CD4-positive, alpha-beta memory T cell (primary cell): ENCODE data around the gene CLMN. TPM values are rescaled to one million over a fixed set of nuclear protein-coding genes. Genes with fewer than 3 reads are reported as not detected.

Source experiments
- CTCF ChIA-PET: fragments of 350-600 bp; sonication (Branson Sonifier 250); formaldehyde crosslinking; loops from one replicate; lab custom pipeline; 2021; ENCODE audit warnings: inconsistent platforms; ENCODE audit not compliant: partially characterized antibody; lab: Charles Lee
- POLR2A ChIA-PET: fragments of 350-600 bp; sonication (Branson Sonifier 250); formaldehyde crosslinking; loops from one replicate; lab custom pipeline; 2021; ENCODE audit not compliant: partially characterized antibody; lab: Charles Lee
- DNase-seq, 5 donors: peaks; one replicate each; pipeline versions ENCODE4 v3.0.0 to v3.0.0-alpha.2; 2020 to 2022; ENCODE audit warnings: mixed read lengths in 1 of 5
- H3K27ac ChIP-seq: one replicate; pipeline ENCODE4 v1.7.0; 2013; ENCODE audit warnings: low read depth, low read length
- H3K27me3 ChIP-seq: 2 replicates; pipeline ENCODE4 v1.7.0; 2013; ENCODE audit warnings: mild to moderate bottlenecking, low read length, moderate library complexity; ENCODE audit not compliant: insufficient read depth
- H3K36me3 ChIP-seq: 2 replicates; pipeline ENCODE4 v1.7.0; 2013; ENCODE audit warnings: mild to moderate bottlenecking, low read length, moderate library complexity; ENCODE audit not compliant: insufficient read depth
- H3K4me1 ChIP-seq: 2 replicates; pipeline ENCODE4 v1.7.0; 2013; ENCODE audit warnings: mild to moderate bottlenecking, low read length, moderate library complexity; ENCODE audit not compliant: insufficient read depth
- H3K4me3 ChIP-seq, 2 donors: one replicate each; pipeline ENCODE4 v1.7.0; 2013; ENCODE audit warnings: low read length in 2 of 2, mild to moderate bottlenecking in 1 of 2
- H3K9me3 ChIP-seq, 2 donors: one replicate each; pipeline ENCODE4 v1.7.0; 2013; ENCODE audit warnings: low read length in 2 of 2, control low read depth in 1 of 2; ENCODE audit not compliant: control insufficient read depth in 1 of 2
- H3K27ac Mint-ChIP-seq, 7 donors: one replicate each; pipeline ENCODE4 v1.8.0; 2020 to 2021; ENCODE audit warnings: mixed read lengths in 7 of 7, mild to moderate bottlenecking in 6 of 7, inconsistent platforms in 3 of 7, moderate library complexity in 3 of 7
- H3K27me3 Mint-ChIP-seq, 2 donors: one replicate each; pipeline ENCODE4 v1.8.0; 2020 to 2021; ENCODE audit warnings: mixed read lengths in 2 of 2
- H3K36me3 Mint-ChIP-seq, 2 donors: one replicate each; pipeline ENCODE4 v1.8.0; 2020 to 2021; ENCODE audit warnings: mixed read lengths in 2 of 2, inconsistent platforms in 1 of 2, mild to moderate bottlenecking in 1 of 2
- H3K4me1 Mint-ChIP-seq, 4 donors: one replicate each; pipeline ENCODE4 v1.8.0; 2020 to 2021; ENCODE audit warnings: mixed read lengths in 4 of 4, mild to moderate bottlenecking in 1 of 4
- H3K4me3 Mint-ChIP-seq, 8 donors: one replicate each; pipeline ENCODE4 v1.8.0; 2020 to 2021; ENCODE audit warnings: mixed read lengths in 8 of 8, mild to moderate bottlenecking in 7 of 8, moderate library complexity in 6 of 8, inconsistent platforms in 3 of 8
- H3K9me3 Mint-ChIP-seq, 8 donors: one replicate each; pipeline ENCODE4 v1.8.0; 2020 to 2021; ENCODE audit warnings: mixed read lengths in 8 of 8, mild to moderate bottlenecking in 5 of 8, inconsistent platforms in 3 of 8, moderate library complexity in 1 of 8
- intact Hi-C: fragments of 100-400 bp; cut with micrococcal nuclease; formaldehyde crosslinking; loops from one replicate; pipeline ENCODE4 v1.15.1; 2023
- polyA plus RNA-seq, 2 donors: library from polyadenylated mRNA; unstranded; fragments of 300-500 nt; fragmentation: Illumina TruSeq; gene quantifications; one replicate each; pipeline ENCODE4 v1.2.3, GENCODE V29; 2021
- total RNA-seq, 2 experiments: library from RNA; stranded (reverse); gene quantifications; one replicate each; pipeline ENCODE4 v1.2.3, GENCODE V29; 2021

Gene CLMN
- total and polyA plus RNA-seq, 4 experiments from 2014 or later, result 0.22 to 0.70 (median 0.65) TPM; not detected in 1

DNA sequence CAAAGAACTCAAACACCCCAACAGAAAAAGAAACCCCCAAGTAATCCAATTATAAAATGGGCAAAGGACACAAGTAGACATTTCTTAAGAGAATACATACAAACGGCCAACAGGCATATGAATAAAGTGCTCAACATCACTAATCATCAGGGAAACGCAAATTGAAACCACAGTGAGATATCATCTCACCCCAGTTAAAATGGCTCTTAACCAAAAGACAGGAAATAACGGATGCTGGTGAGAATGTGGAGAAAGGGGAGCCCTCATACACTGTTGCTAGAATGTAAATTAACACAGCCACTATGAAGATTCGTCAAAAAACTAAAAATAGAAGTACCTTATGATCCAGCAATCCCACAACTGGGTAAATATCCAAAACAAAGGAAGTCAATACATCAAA, 52.4 kb downstream of the CLMN start:
- peak in 2 of 5 donors; percentile 7 to 11 for DNase-seq

DNA sequence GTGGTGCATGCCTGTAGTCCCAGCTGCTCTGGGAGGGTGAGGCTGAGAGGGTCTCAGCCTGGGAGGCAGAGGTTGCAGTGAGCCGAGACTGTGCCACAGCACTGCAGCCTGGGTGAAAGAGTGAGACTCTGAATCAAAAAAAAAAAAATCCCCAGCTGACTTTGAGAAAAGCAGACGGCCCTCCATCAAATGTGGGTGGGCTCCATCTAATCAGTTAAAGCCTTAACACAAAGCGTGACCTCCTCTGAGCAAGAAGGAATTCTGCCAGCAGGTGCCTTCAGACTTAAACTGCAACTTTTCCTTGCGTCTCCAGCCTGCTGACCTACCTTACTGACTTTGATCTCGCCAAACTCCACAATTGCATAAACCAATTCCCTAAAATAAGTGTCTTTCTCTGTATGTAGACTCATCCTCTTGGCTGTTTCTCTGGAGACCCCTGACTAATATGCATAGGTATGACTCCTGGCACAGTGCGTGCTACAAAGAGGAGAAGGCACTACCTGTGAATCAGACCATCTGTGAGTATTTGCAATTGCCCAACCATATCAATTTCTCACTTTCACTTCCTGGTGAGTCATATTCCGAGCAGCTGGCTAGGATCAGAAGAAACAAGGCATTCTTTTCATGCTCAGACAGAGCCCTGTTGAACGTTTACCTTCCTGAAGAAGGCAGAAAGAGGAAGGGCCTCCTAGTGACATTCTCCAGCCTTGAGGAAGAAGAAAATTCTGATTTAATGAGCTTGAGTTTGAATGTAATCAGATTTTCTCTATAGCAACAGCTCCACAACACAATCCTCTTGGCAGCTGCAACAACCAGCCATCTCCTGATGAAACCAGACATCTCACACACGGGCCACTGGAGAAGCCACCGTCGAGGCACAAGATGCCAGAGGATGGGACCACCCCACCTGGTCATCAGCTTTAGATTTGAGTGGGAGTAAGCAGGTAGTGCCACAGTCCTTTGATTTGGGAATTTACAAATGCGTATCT, 54.3 kb downstream of the CLMN start:
- Mint-ChIP-seq H3K4me1 (peaks cover 14 to 27% (median 21%) of the 10 kb centered on the region in 4 donors), H3K27ac (peak overlapping the region in 2 of 7 donors; percentile 9 to 17), H3K27me3 (no peaks in the 10 kb centered on the region), H3K4me3 (peak overlapping the region in 7 of 8 donors; percentile 38 to 72 (median 62)), H3K9me3 (peaks cover 0 to 2% (median 0%) of the 10 kb centered on the region in 8 donors), H3K36me3 (no peaks in the 10 kb centered on the region)
- ChIA-PET CTCF (no interaction called here), POLR2A (no interaction called here)
- Histone ChIP-seq H3K27me3 (no peaks in the 10 kb centered on the region), H3K27ac (no peak overlapping the region), H3K9me3 (no peaks in the 10 kb centered on the region), H3K36me3 (no peaks in the 10 kb centered on the region), H3K4me3 (no peak overlapping the region), H3K4me1 (peaks cover 19% of the 10 kb centered on the region)
- intact Hi-C loops, result no loop called here
- DNase-seq, result no peak

More for the DNA sequence above, 52.4 kb downstream of the CLMN start:
- H3K27me3 Mint-ChIP-seq, result peaks cover 0 to 7% of the 10 kb centered on the region in 2 donors
- Histone ChIP-seq H3K4me3 (no peak overlapping the region), H3K36me3 (no peaks in the 10 kb centered on the region), H3K9me3 (no peaks in the 10 kb centered on the region), H3K27me3 (no peaks in the 10 kb centered on the region), H3K27ac (no peak overlapping the region), H3K4me1 (peaks cover 19% of the 10 kb centered on the region)
- ChIA-PET POLR2A (no interaction called here), CTCF (no interaction called here)
- no peaks in the 10 kb centered on the region for H3K36me3 Mint-ChIP-seq
- no peak overlapping the region for H3K27ac Mint-ChIP-seq
- peaks cover 0 to 2% (median 0%) of the 10 kb centered on the region in 8 donors for H3K9me3 Mint-ChIP-seq
- intact Hi-C loops, result no loop called here
- H3K4me3 Mint-ChIP-seq, result peak overlapping the region in 4 of 8 donors; percentile 40 to 57 (median 48)
- peaks cover 14 to 27% (median 21%) of the 10 kb centered on the region in 4 donors for H3K4me1 Mint-ChIP-seq

DNA sequence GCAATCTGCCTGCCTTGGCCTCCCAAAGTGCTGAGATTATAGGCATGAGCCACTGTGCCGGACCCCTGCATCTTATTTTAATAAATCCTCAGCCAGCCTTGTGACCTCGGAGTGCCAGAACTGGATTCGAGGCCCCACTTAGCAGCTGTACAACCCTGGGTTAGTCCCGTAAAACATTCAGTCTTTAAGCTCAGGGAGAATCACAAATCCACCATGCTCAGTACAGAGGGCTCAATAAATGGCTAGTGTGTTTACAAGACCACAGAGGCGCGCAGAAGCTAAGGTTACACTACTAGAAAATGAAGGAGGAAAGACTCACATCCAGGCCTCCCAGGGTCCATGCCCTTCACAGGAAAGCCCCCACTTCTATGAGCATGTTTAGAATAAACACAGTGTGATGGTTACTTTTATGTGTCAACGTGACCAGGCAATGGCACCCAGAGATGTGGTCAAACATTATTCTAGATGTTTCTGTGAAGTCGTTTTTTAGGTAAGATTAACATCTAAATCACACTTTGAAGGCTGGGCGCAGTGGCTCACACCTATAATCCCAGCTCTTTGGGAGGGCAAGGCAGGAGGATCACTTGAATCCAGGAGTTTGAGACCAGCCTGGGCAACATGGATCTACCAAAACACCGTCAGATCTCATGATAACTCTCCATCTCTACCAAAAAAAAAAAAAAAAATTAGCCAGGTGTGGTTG, 55.3 kb downstream of the CLMN start:
- Histone ChIP-seq H3K4me3 (no peak overlapping the region), H3K9me3 (no peaks in the 10 kb centered on the region), H3K27me3 (no peaks in the 10 kb centered on the region), H3K36me3 (no peaks in the 10 kb centered on the region), H3K4me1 (peaks cover 19% of the 10 kb centered on the region), H3K27ac (no peak overlapping the region)
- intact Hi-C loops, result no loop called here
- ChIA-PET POLR2A (no interaction called here), CTCF (no interaction called here)
- Mint-ChIP-seq H3K4me3 (peak overlapping the region in 1 of 8 donors; percentile 27), H3K27ac (no peak overlapping the region), H3K36me3 (no peaks in the 10 kb centered on the region), H3K27me3 (no peaks in the 10 kb centered on the region), H3K9me3 (peaks cover 0 to 2% (median 0%) of the 10 kb centered on the region in 8 donors), H3K4me1 (peaks cover 14 to 27% (median 21%) of the 10 kb centered on the region in 4 donors)
- DNase-seq, result no peak

- ChIA-PET POLR2A (no interaction called here), CTCF (no interaction called here)
- Histone ChIP-seq H3K4me1 (peaks cover 19% of the 10 kb centered on the region), H3K9me3 (no peaks in the 10 kb centered on the region), H3K36me3 (no peaks in the 10 kb centered on the region), H3K27ac (no peak overlapping the region), H3K4me3 (no peak overlapping the region), H3K27me3 (no peaks in the 10 kb centered on the region)
- H3K27me3 Mint-ChIP-seq, result no peaks in the 10 kb centered on the region
- H3K4me3 Mint-ChIP-seq, result no peak overlapping the region
- no peak for DNase-seq
- H3K36me3 Mint-ChIP-seq, result no peaks in the 10 kb centered on the region
- no peak overlapping the region for H3K27ac Mint-ChIP-seq
- H3K4me1 Mint-ChIP-seq, result peaks cover 14 to 27% (median 21%) of the 10 kb centered on the region in 4 donors
- peaks cover 0 to 2% (median 0%) of the 10 kb centered on the region in 8 donors for H3K9me3 Mint-ChIP-seq
- intact Hi-C loops, result no loop called here
Measured at GRCh38 chr14:95263527-95264231, 56.0 kb downstream of the CLMN start.

GRCh38 chr14:95262511-95262891, 57.2 kb downstream of the CLMN start:
- intact Hi-C loops, result no loop called here
- Histone ChIP-seq H3K27me3 (no peaks in the 10 kb centered on the region), H3K36me3 (no peaks in the 10 kb centered on the region), H3K27ac (no peak overlapping the region), H3K4me1 (peaks cover 17% of the 10 kb centered on the region), H3K4me3 (no peak overlapping the region), H3K9me3 (no peaks in the 10 kb centered on the region)
- CTCF ChIA-PET, result interaction anchor here (1.1 kb wide), 1 partner anchor 370 kb away, joined by 3 read pairs; no protein-coding TSS in a partner anchor
- no peaks in the 10 kb centered on the region for H3K36me3 Mint-ChIP-seq
- no peaks in the 10 kb centered on the region for H3K9me3 Mint-ChIP-seq
- no peak for DNase-seq
- H3K4me3 Mint-ChIP-seq, result no peak overlapping the region
- peaks cover 14 to 24% (median 17%) of the 10 kb centered on the region in 4 donors for H3K4me1 Mint-ChIP-seq
- POLR2A ChIA-PET, result no interaction called here
- H3K27me3 Mint-ChIP-seq, result no peaks in the 10 kb centered on the region
- no peak overlapping the region for H3K27ac Mint-ChIP-seq

- DNase-seq, result no peak
- POLR2A ChIA-PET, result no interaction called here
Measured at GRCh38 chr14:95261616-95262510, 57.8 kb downstream of the CLMN start.

More at GRCh38 chr14:95261616-95262510, 57.8 kb downstream of the CLMN start:
- no peaks in the 10 kb centered on the region for H3K36me3 ChIP-seq
- CTCF ChIA-PET, result interaction anchor here (1.1 kb wide), 1 partner anchor 371 kb away, joined by 3 read pairs; no protein-coding TSS in a partner anchor
- H3K27ac ChIP-seq, result no peak overlapping the region
- peaks cover 10% of the 10 kb centered on the region for H3K4me1 ChIP-seq
- no peak overlapping the region for H3K4me3 ChIP-seq
- H3K9me3 Mint-ChIP-seq, result no peaks in the 10 kb centered on the region
- no peaks in the 10 kb centered on the region for H3K27me3 ChIP-seq
- intact Hi-C loops, result no loop called here
- H3K4me1 Mint-ChIP-seq, result peaks cover 8 to 17% (median 11%) of the 10 kb centered on the region in 4 donors
- H3K27ac Mint-ChIP-seq, result no peak overlapping the region
- no peak overlapping the region for H3K4me3 Mint-ChIP-seq
- no peaks in the 10 kb centered on the region for H3K27me3 Mint-ChIP-seq
- no peaks in the 10 kb centered on the region for H3K9me3 ChIP-seq
- H3K36me3 Mint-ChIP-seq, result no peaks in the 10 kb centered on the region
